ENCODE results near the gene SCAMP2.

SCAMP2 gene

GRCh38 chr15:74839526-74840395 is 33.4 kb downstream of the SCAMP2 start:
- no peak for DNase-seq (ENCODE audit: low read depth in 2 of 3, low spot score in 1 of 3)

- DNase-seq (ENCODE audit: low read depth in 2 of 3, low spot score in 1 of 3) = no peak
These were observed 34.2 kb downstream of the SCAMP2 start for GRCh38 chr15:74838746-74839525.

GRCh38 chr15:74838137-74838516 is 35.0 kb downstream of the SCAMP2 start:
- no peak for DNase-seq (ENCODE audit: low read depth in 2 of 3, low spot score in 1 of 3)

GRCh38 chr15:74837482-74838136 is 35.6 kb downstream of the SCAMP2 start:
- no peak for DNase-seq (ENCODE audit: low read depth in 2 of 3, low spot score in 1 of 3)

GRCh38 chr15:74836846-74837245 is 36.3 kb downstream of the SCAMP2 start:
- DNase-seq (ENCODE audit: low read depth in 2 of 3, low spot score in 1 of 3) = no peak

- DNase-seq (ENCODE audit: low read depth in 2 of 3, low spot score in 1 of 3) = peak; percentile 31 to 51 (median 45)
These were observed 37.8 kb downstream of the SCAMP2 start for GRCh38 chr15:74835312-74835823.

- no peak for DNase-seq (ENCODE audit: low read depth in 2 of 3, low spot score in 1 of 3)
These were observed 39.6 kb downstream of the SCAMP2 start for GRCh38 chr15:74833376-74834107.

- DNase-seq (ENCODE audit: low read depth in 2 of 3, low spot score in 1 of 3) = no peak
These were observed 40.3 kb downstream of the SCAMP2 start for GRCh38 chr15:74832826-74833225.

- no peak for DNase-seq (ENCODE audit: low read depth in 2 of 3, low spot score in 1 of 3)
These were observed 41.2 kb downstream of the SCAMP2 start for GRCh38 chr15:74831813-74832495.

- DNase-seq (ENCODE audit: low read depth in 2 of 3, low spot score in 1 of 3) = no peak
These were observed 42.3 kb downstream of the SCAMP2 start for GRCh38 chr15:74830868-74831267.

GRCh38 chr15:74829991-74830390 is 43.2 kb downstream of the SCAMP2 start:
- no peak for DNase-seq (ENCODE audit: low read depth in 2 of 3, low spot score in 1 of 3)

GRCh38 chr15:74829486-74829885 is 43.7 kb downstream of the SCAMP2 start:
- DNase-seq (ENCODE audit: low read depth in 2 of 3, low spot score in 1 of 3) = no peak

- no peak for DNase-seq (ENCODE audit: low read depth in 2 of 3, low spot score in 1 of 3)
These were observed 44.3 kb downstream of the SCAMP2 start for GRCh38 chr15:74828835-74829234.

GRCh38 chr15:74827614-74828013 is 45.6 kb downstream of the SCAMP2 start:
- DNase-seq (ENCODE audit: low read depth in 2 of 3, low spot score in 1 of 3) = no peak

GRCh38 chr15:74826921-74827320 is 46.2 kb downstream of the SCAMP2 start:
- DNase-seq (ENCODE audit: low read depth in 2 of 3, low spot score in 1 of 3) = no peak

GRCh38 chr15:74826364-74826819 is 46.8 kb downstream of the SCAMP2 start, which contains the start of gene CPLX3:
CPLX3 (plus strand) TSS chr15:74826627; CDS start chr15:74826704, 77 bp downstream.
- DNase-seq (ENCODE audit: low read depth in 2 of 3, low spot score in 1 of 3) = peak in 1 of 3 donors; percentile 35

GRCh38 chr15:74825866-74826265 is 47.3 kb downstream of the SCAMP2 start:
- DNase-seq (ENCODE audit: low read depth in 2 of 3, low spot score in 1 of 3) = no peak

- no peak for DNase-seq (ENCODE audit: low read depth in 2 of 3, low spot score in 1 of 3)
These were observed 48.2 kb downstream of the SCAMP2 start for GRCh38 chr15:74824976-74825375.

GRCh38 chr15:74823324-74823723 is 49.8 kb downstream of the SCAMP2 start:
- no peak for DNase-seq (ENCODE audit: low read depth in 2 of 3, low spot score in 1 of 3)

GRCh38 chr15:74822233-74822632 is 50.9 kb downstream of the SCAMP2 start:
- DNase-seq (ENCODE audit: low read depth in 2 of 3, low spot score in 1 of 3) = no peak

Data from stimulated activated CD4-positive, alpha-beta T cell treated with anti-CD3 and anti-CD28 coated beads, Interleukin-12 subunit alpha, Interleukin-12 subunit beta, amount 100 ng/mL, for 48 hours (primary cell).